Glutamatergic neuron (in vitro differentiated cells): ENCODE measurements around the gene MPL. TPM values are rescaled to one million over a fixed set of nuclear protein-coding genes. Genes with fewer than 3 reads are reported as not detected.

ENCODE experiments used
- DNase-seq: peaks from one replicate; pipeline ENCODE4 v3.0.0; 2022
- H3K27ac Mint-ChIP-seq: one replicate; pipeline ENCODE4 v1.8.0; 2020; ENCODE audit warnings: mild to moderate bottlenecking, mixed read lengths, inconsistent platforms; ENCODE audit not compliant: unreplicated experiment
- H3K27me3 Mint-ChIP-seq: one replicate; pipeline ENCODE4 v1.8.0; 2020; ENCODE audit warnings: mild to moderate bottlenecking, moderate library complexity, mixed read lengths, inconsistent platforms; ENCODE audit not compliant: unreplicated experiment
- H3K36me3 Mint-ChIP-seq: one replicate; pipeline ENCODE4 v1.8.0; 2020; ENCODE audit warnings: mild to moderate bottlenecking, mixed read lengths, inconsistent platforms; ENCODE audit not compliant: unreplicated experiment
- H3K4me1 Mint-ChIP-seq: one replicate; pipeline ENCODE4 v1.8.0; 2020; ENCODE audit warnings: mild to moderate bottlenecking, low read depth, mixed read lengths, inconsistent platforms; ENCODE audit not compliant: unreplicated experiment
- H3K4me3 Mint-ChIP-seq: one replicate; pipeline ENCODE4 v1.8.0; 2020; ENCODE audit warnings: mild to moderate bottlenecking, mixed read lengths, inconsistent platforms; ENCODE audit not compliant: unreplicated experiment
- H3K9me3 Mint-ChIP-seq: one replicate; pipeline ENCODE4 v1.8.0; 2020; ENCODE audit warnings: mild to moderate bottlenecking, moderate library complexity, mixed read lengths, inconsistent platforms; ENCODE audit not compliant: unreplicated experiment
- CTCF ChIP-seq: fragments of 200-600 bp; sonication (generic); IDR thresholded peaks from one replicate; pipeline ENCODE4 v1.5.0; 2021; ENCODE audit not compliant: partially characterized antibody, unreplicated experiment
- long read RNA-seq: library from polyadenylated mRNA; unstranded; transcript quantifications from one replicate; pipeline ENCODE4 v2.0.0, GENCODE V29; 2020; ENCODE audit not compliant: unreplicated experiment
- total RNA-seq: library from RNA; stranded (reverse); fragmentation: NEBNext Ultra II Directional; extraction: Animal tissue kit (Norgen Biotek cat#: 25700); gene quantifications from one replicate; pipeline ENCODE4 v1.2.1, GENCODE V29; 2021; ENCODE audit not compliant: unreplicated experiment

MPL gene
- not detected for total RNA-seq
- long read RNA-seq, result 0 reads

- H3K9me3 Mint-ChIP-seq, result peaks cover 2% of the 10 kb centered on the region
- H3K4me3 Mint-ChIP-seq, result no peak within 1 kb of the TSS
- TF ChIP-seq CTCF, result no peak
- no peaks in the 10 kb centered on the region for H3K36me3 Mint-ChIP-seq
- DNase-seq, result no peak
- H3K4me1 Mint-ChIP-seq, result no peaks in the 10 kb centered on the region
- peaks cover 2% of the 10 kb centered on the region for H3K27me3 Mint-ChIP-seq
- H3K27ac Mint-ChIP-seq, result peak within 1 kb of the TSS; percentile 7
Observed at GRCh38 chr1:43337588-43337987, at the start of gene MPL. Gene MPL, plus strand, starts transcription at chr1:43337818. Its CDS starts 31 bp downstream, at chr1:43337849.

GRCh38 chr1:43288058-43288784, 49.4 kb upstream of the MPL start:
- no peak overlapping the region for H3K27ac Mint-ChIP-seq
- H3K27me3 Mint-ChIP-seq, result peaks cover 11% of the 10 kb centered on the region
- DNase-seq, result no peak
- H3K4me1 Mint-ChIP-seq, result peaks cover 18% of the 10 kb centered on the region
- no peak for TF ChIP-seq CTCF
- H3K9me3 Mint-ChIP-seq, result no peaks in the 10 kb centered on the region
- H3K36me3 Mint-ChIP-seq, result no peaks in the 10 kb centered on the region
- peak overlapping the region; percentile 31 for H3K4me3 Mint-ChIP-seq

GRCh38 chr1:43288785-43289706, 48.6 kb upstream of the MPL start:
- no peak for DNase-seq

GRCh38 chr1:43292216-43292615, 45.4 kb upstream of the MPL start:
- peak; percentile 77 for DNase-seq
- Mint-ChIP-seq H3K27me3 (peaks cover 8% of the 10 kb centered on the region), H3K36me3 (no peaks in the 10 kb centered on the region), H3K9me3 (peaks cover 3% of the 10 kb centered on the region), H3K4me1 (peaks cover 16% of the 10 kb centered on the region), H3K4me3 (peak overlapping the region; percentile 63), H3K27ac (peak overlapping the region; percentile 78)
- no peak for TF ChIP-seq CTCF

More at GRCh38 chr1:43288785-43289706, 48.6 kb upstream of the MPL start:
- peaks cover 12% of the 10 kb centered on the region for H3K27me3 Mint-ChIP-seq
- no peak overlapping the region for H3K27ac Mint-ChIP-seq
- H3K4me1 Mint-ChIP-seq, result peaks cover 20% of the 10 kb centered on the region
- TF ChIP-seq CTCF, result no peak
- H3K4me3 Mint-ChIP-seq, result no peak overlapping the region
- H3K36me3 Mint-ChIP-seq, result no peaks in the 10 kb centered on the region
- H3K9me3 Mint-ChIP-seq, result no peaks in the 10 kb centered on the region
